Natural killer cell (primary cell): ENCODE data around the gene USF1. TPM values are rescaled to one million over a fixed set of nuclear protein-coding genes. Genes with fewer than 3 reads are reported as not detected.

Experiments
- ATAC-seq, 3 donors: fragments of 150-1000 bp in 2 of 3; fragments of 200-7000 bp in 1 of 3; cut with Tn5 transposase; 1 replicate in 1 of 3; 2 replicates in 2 of 3; pipeline ENCODE4 v1.10.0; 2021; ENCODE audit warnings: mild to moderate bottlenecking in 2 of 3, moderate library complexity in 2 of 3
- DNase-seq, 2 donors: peaks; one replicate each; pipeline versions ENCODE4 v3.0.0 to v3.0.0-alpha.2; 2013 to 2021; ENCODE audit warnings: mixed read lengths in 1 of 2
- H3K27ac ChIP-seq: one replicate; pipeline ENCODE4 v1.5.1; 2013; ENCODE audit warnings: mild to moderate bottlenecking, low read length
- H3K27me3 ChIP-seq: one replicate; pipeline ENCODE4 v1.6.1; 2013; ENCODE audit warnings: low read length; ENCODE audit not compliant: control insufficient read depth, insufficient read depth
- H3K36me3 ChIP-seq: one replicate; pipeline ENCODE4 v1.6.1; 2013; ENCODE audit warnings: low read length; ENCODE audit not compliant: control insufficient read depth, insufficient read depth
- H3K4me1 ChIP-seq: one replicate; pipeline ENCODE4 v1.6.1; 2013; ENCODE audit warnings: low read length; ENCODE audit not compliant: control insufficient read depth, insufficient read depth
- H3K4me3 ChIP-seq: one replicate; pipeline ENCODE4 v1.5.1; 2013; ENCODE audit warnings: low read length
- H3K9me3 ChIP-seq: one replicate; pipeline ENCODE4 v1.6.1; 2013; ENCODE audit warnings: low read length; ENCODE audit not compliant: control insufficient read depth, insufficient read depth
- H3K27ac Mint-ChIP-seq, 2 donors: one replicate each; pipeline ENCODE4 v1.8.0; 2022; ENCODE audit warnings: mild to moderate bottlenecking in 2 of 2, mixed read lengths in 2 of 2, moderate library complexity in 1 of 2
- H3K27me3 Mint-ChIP-seq, 2 donors: one replicate each; pipeline ENCODE4 v1.8.0; 2022; ENCODE audit warnings: low read depth in 2 of 2, mixed read lengths in 2 of 2
- H3K36me3 Mint-ChIP-seq: one replicate; pipeline ENCODE4 v1.8.0; 2022; ENCODE audit warnings: mixed read lengths
- H3K4me1 Mint-ChIP-seq, 2 donors: one replicate each; pipeline ENCODE4 v1.8.0; 2022; ENCODE audit warnings: mixed read lengths in 2 of 2
- H3K4me3 Mint-ChIP-seq: one replicate; pipeline ENCODE4 v1.8.0; 2022; ENCODE audit warnings: mild to moderate bottlenecking, moderate library complexity, mixed read lengths
- H3K9me3 Mint-ChIP-seq, 2 donors: one replicate each; pipeline ENCODE4 v1.8.0; 2022; ENCODE audit warnings: mixed read lengths in 2 of 2
- CTCF ChIP-seq: fragments of 200-600 bp; IDR thresholded peaks from one replicate; pipeline ENCODE4 v1.8.0; 2022; ENCODE audit warnings: antibody characterized with exemption
- WGBS: methylation state at CpG from one replicate; pipeline ENCODE4 v1.1.7; 2013; ENCODE audit warnings: missing lambda C conversion rate; ENCODE audit not compliant: insufficient coverage; 5-methylcytosine and 5-hydroxymethylcytosine counted together
- intact Hi-C: fragments of 100-400 bp; cut with micrococcal nuclease; formaldehyde crosslinking; loops from one replicate; pipeline ENCODE4 v1.14.2; 2022
- total RNA-seq, 4 donors: library from RNA; stranded (reverse); fragments of 120-200 nt in 1 of 4; gene quantifications; one replicate each; pipeline versions ENCODE4 v1.2.3 to v1.2.4, GENCODE V29; 2013 to 2022

Gene USF1
- total RNA-seq, 3 donors from 2014 or later (not counting 1 experiment from before 2014, with no cell fraction given): 113 to 121 (median 114) TPM

- intact Hi-C loops: no loop called here
- no peaks in the 10 kb centered on the region for H3K27me3 ChIP-seq
- TF ChIP-seq CTCF: no peak
- H3K4me1 ChIP-seq: peaks cover 37% of the 10 kb centered on the region
- H3K4me1 Mint-ChIP-seq: peaks cover 44 to 69% of the 10 kb centered on the region in 2 donors
- H3K27me3 Mint-ChIP-seq: no peaks in the 10 kb centered on the region
- H3K4me3 Mint-ChIP-seq: peak overlapping the region; percentile 42
- H3K9me3 Mint-ChIP-seq: no peaks in the 10 kb centered on the region
- no peaks in the 10 kb centered on the region for H3K9me3 ChIP-seq
- H3K36me3 ChIP-seq: peaks cover 61% of the 10 kb centered on the region
- DNase-seq (peak in 1 of 2 donors; percentile 12), ATAC-seq (no peak)
- peaks cover 7% of the 10 kb centered on the region for H3K36me3 Mint-ChIP-seq
- peak overlapping the region; percentile 88 for H3K27ac ChIP-seq
- 96% methylated on average over 18 of the region's 18 CpGs for WGBS
- peak overlapping the region; percentile 98 to 99 for H3K27ac Mint-ChIP-seq
- no peak overlapping the region for H3K4me3 ChIP-seq
Measured at GRCh38 chr1:161047436-161048420, 2.0 kb upstream of the USF1 start.

- Histone ChIP-seq H3K27ac (peak overlapping the region; percentile 88), H3K4me1 (peaks cover 35% of the 10 kb centered on the region), H3K36me3 (peaks cover 63% of the 10 kb centered on the region), H3K27me3 (no peaks in the 10 kb centered on the region), H3K9me3 (no peaks in the 10 kb centered on the region), H3K4me3 (peak overlapping the region; percentile 90)
- DNase-seq (peak in 1 of 2 donors; percentile 44), ATAC-seq (no peak)
- no peaks in the 10 kb centered on the region for H3K9me3 Mint-ChIP-seq
- H3K4me1 Mint-ChIP-seq: peaks cover 38 to 70% of the 10 kb centered on the region in 2 donors
- WGBS: 92% methylated on average over 1 of the region's 2 CpGs
- H3K4me3 Mint-ChIP-seq: peak overlapping the region; percentile 97
- H3K36me3 Mint-ChIP-seq: peaks cover under 1% of the 10 kb centered on the region
- peak overlapping the region; percentile 98 to 99 for H3K27ac Mint-ChIP-seq
- TF ChIP-seq CTCF: no peak
- no peaks in the 10 kb centered on the region for H3K27me3 Mint-ChIP-seq
- intact Hi-C loops: no loop called here
Measured at GRCh38 chr1:161046605-161047228, 940 bp upstream of the USF1 start.

- H3K4me3 Mint-ChIP-seq: peak overlapping the region; percentile 97
- TF ChIP-seq CTCF: no peak
Measured at GRCh38 chr1:161044908-161045735, 655 bp downstream of the USF1 start.

More at GRCh38 chr1:161044908-161045735, 655 bp downstream of the USF1 start:
- H3K4me3 ChIP-seq: peak overlapping the region; percentile 90
- no peaks in the 10 kb centered on the region for H3K27me3 Mint-ChIP-seq
- under 1% methylated on average over 48 of the region's 48 CpGs for WGBS
- H3K27me3 ChIP-seq: no peaks in the 10 kb centered on the region
- H3K4me1 ChIP-seq: peaks cover 35% of the 10 kb centered on the region
- no peaks in the 10 kb centered on the region for H3K9me3 ChIP-seq
- DNase-seq (peak; percentile 45 to 83), ATAC-seq (peak; percentile 46 to 69 (median 51))
- no peaks in the 10 kb centered on the region for H3K9me3 Mint-ChIP-seq
- peaks cover 64% of the 10 kb centered on the region for H3K36me3 ChIP-seq
- peak overlapping the region; percentile 88 for H3K27ac ChIP-seq
- H3K36me3 Mint-ChIP-seq: no peaks in the 10 kb centered on the region
- peaks cover 37 to 69% of the 10 kb centered on the region in 2 donors for H3K4me1 Mint-ChIP-seq
- H3K27ac Mint-ChIP-seq: peak overlapping the region; percentile 98 to 99
- intact Hi-C loops: loop anchor here (1.0 to 2.0 kb wide), 2 partner anchors 23 to 24 kb away; partner anchors contain the start of gene F11R
